ENCODE measurements around the gene SLC30A3.

The SLC30A3 gene

DNA sequence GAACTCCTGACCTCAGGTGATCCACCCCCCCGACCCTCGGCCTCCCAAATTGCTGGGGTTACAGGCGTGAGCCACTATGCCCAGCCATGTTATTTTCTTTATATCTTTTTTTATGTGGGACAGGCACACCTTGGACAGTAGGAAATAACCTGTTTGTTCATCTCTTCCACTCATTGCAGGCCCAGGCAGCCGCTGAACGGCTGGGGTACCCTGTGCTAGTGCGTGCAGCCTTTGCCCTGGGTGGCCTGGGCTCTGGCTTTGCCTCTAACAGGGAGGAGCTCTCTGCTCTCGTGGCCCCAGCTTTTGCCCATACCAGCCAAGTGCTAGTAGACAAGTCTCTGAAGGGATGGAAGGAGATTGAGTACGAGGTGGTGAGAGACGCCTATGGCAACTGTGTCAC is 37.3 kb downstream of the SLC30A3 start:
- no peak for DNase-seq

- no peak for DNase-seq
Measured at GRCh38 chr2:27223416-27223815, 39.4 kb downstream of the SLC30A3 start.

- DNase-seq = no peak
Measured at GRCh38 chr2:27222407-27222806, 40.4 kb downstream of the SLC30A3 start.

DNA sequence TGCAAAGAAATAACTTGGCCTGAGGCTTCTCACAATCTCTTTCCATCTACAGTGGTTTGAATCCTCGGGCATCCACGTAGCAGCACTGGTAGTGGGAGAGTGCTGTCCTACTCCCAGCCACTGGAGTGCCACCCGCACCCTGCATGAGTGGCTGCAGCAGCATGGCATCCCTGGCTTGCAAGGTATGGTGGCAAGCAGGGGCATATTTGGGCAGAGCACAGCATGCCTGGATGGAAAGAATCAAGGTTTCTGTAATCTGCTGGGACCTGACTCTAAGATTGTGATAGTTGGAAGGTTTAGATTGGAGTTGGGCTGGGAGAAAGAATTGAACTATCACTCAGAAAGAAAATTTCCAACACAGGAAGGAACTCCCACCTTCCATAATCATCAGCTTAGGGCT is 41.7 kb downstream of the SLC30A3 start:
- DNase-seq = no peak

DNA sequence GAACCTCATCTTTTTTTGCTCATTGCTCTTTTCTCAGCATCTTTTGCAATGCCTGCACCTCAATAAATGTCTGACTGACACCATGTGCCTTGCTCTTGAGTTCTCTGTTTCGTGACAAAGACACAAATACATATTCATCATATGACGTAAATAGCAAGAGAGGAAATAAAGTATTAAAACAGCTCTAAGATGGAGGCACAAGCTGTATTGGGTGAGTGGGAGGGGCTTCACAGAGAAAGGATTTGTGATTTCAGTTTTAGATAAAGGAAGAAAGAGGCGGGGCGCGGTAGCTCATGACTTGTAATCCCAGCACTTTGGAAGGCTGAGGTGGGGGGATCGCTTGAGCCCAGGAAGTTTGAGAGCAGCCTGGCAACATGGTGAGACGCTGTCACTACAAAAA is 42.8 kb downstream of the SLC30A3 start:
- DNase-seq = no peak

DNA sequence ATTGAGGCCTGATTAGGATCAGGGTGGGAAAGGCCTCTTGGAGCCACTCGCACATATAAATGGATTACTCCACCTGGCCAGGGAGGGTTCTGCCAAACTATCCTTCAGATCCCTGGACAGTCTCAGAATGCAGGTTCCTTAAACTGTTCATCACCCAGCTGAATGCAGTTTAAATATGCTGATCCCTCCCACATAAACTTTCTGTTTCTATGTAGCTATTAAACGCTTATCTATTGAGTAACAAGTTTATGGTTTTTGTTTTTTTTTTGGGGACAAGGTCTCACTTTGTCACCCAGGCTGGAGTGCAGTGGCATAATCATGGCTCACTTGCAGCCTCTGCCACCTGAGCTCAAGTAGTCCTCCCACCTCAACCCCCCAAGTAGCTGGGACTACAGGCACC is 43.8 kb downstream of the SLC30A3 start:
- no peak for DNase-seq

DNA sequence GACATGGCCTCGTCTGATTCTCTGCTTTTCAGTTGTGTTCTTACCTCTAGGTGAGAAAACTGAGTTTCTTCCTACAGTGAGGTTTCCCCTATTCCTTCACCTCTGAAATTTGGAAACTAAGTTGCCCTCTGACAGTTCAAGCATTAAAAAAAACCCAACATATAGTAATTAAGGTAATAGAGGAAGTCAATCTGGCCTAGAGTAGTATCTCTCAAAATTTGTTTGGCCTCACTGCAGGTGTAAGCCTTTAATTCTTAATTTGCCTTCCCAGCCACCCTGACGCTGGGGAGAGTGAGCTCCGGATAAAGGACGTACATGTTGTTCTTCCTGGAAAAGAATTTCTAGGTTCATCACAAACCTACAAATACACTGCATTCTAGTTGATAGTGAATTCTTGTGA is 44.2 kb downstream of the SLC30A3 start:
- no peak for DNase-seq

GRCh38 chr2:27217173-27218121 is 45.4 kb downstream of the SLC30A3 start, which contains the start of gene CAD:
Gene CAD, plus strand, starts transcription at chr2:27217369. Its CDS starts 183 bp downstream, at chr2:27217552.
- DNase-seq = peak; percentile 40

DNA sequence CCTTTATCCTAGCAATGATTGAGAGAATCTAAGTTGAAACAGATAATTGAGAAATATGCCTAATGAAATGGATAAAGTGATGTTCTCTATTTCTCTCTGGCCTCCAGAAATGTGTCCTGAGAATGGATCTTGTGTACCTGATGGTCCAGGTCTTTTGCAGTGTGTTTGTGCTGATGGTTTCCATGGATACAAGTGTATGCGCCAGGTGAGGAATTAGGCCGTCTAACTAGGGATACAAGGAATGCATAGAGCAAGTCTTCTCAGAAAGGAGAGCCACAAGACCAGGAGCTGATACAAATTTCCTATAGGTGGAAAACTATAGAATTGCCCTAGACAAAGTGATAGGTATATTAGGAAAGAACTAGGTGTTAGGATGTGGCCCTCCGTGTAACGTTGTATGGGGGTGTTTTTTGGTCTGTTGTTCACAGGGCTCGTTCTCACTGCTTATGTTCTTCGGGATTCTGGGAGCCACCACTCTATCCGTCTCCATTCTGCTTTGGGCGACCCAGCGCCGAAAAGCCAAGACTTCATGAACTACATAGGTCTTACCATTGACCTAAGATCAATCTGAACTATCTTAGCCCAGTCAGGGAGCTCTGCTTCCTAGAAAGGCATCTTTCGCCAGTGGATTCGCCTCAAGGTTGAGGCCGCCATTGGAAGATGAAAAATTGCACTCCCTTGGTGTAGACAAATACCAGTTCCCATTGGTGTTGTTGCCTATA is 46.3 kb downstream of the SLC30A3 start:
- DNase-seq = no peak

DNA sequence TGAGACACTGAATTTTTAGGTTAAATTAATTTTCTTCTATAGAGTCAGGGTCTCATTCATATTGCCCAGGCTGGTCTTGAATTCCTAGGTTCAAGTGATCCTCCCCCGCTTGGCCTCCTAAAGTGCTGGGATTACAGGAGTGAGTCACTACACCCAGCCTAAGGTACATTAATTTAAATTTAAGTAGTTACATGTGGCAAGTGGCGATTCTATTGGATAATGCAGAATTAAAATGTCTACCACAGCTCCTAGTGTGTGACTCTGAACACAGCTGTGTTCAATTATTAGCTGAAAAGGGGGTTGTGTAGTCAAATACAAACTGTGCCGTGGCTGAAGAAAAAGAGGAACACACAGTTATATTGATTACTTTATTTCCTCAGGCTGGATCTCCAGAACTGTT is 47.9 kb downstream of the SLC30A3 start:
- DNase-seq = no peak

DNA sequence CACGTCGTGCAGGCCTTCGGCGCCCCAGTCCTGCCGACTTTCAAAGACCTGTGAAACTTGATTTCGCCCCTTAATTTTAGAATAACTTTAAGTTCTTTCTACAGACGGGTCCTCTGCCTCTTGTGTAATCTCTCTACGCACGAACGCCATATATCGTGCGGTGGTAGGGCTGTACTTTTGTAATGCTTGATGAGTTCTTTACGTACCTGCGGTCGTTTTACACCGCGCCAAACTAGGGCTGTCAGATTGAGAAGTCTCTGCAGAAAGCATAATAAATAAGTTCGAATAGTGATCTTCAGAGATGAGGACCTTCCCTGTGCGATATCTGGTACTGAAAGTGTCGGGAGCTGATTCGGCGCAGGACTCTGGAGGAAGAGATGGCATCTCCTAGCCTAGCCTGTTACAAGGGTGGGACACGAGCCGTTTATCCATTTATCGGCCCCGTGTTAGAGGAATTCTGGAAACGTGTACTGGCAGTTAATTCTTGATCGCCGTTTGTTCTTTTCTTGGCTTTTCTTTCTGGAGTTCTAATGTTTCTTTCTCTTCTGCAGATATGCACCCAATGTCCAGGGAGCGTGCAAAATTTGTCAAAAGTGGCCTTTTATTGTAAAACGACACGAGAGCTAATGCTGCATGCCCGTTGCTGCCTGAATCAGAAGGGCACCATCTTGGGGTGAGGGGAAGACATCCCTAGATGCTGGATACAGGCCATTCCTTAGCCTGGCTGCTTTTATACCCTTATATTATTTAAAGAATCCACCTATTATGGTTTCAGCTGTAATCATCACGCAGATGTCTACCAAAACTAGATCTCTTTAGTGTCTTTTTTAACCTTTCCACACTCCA is 50.0 kb downstream of the SLC30A3 start:
- no peak for DNase-seq

GRCh38 chr2:27211943-27212625 is 50.8 kb downstream of the SLC30A3 start, which contains the start of the genes ATRAID and SLC5A6:
Gene ATRAID, plus strand, starts transcription at chr2:27212041. Its CDS starts 328 bp downstream, at chr2:27212369.
Gene SLC5A6, minus strand, starts transcription at chr2:27212268. Its CDS starts 4,618 bp downstream, at chr2:27207650.
- DNase-seq = peak; percentile 42

- DNase-seq = peak; percentile 30
Measured at GRCh38 chr2:27211241-27211942, 51.5 kb downstream of the SLC30A3 start.

GRCh38 chr2:27209621-27210401 is 53.0 kb downstream of the SLC30A3 start:
- DNase-seq = no peak

GRCh38 chr2:27208486-27209050 is 54.3 kb downstream of the SLC30A3 start:
- DNase-seq = no peak

GRCh38 chr2:27206346-27206745 is 56.5 kb downstream of the SLC30A3 start:
- no peak for DNase-seq

- no peak for DNase-seq
Measured at GRCh38 chr2:27205206-27205605, 57.6 kb downstream of the SLC30A3 start.

GRCh38 chr2:27204566-27204965 is 58.3 kb downstream of the SLC30A3 start:
- DNase-seq = no peak

- no peak for DNase-seq
Measured at GRCh38 chr2:27203741-27204140, 59.1 kb downstream of the SLC30A3 start.
